HEK293 (cell line): ENCODE results near the gene LINS1.

Experiments
- ZNF302 ChIP-seq: fragments of 450-650 bp; formaldehyde crosslinking; IDR thresholded peaks from 2 replicates; pipeline ENCODE4 v1.5.1; 2016; ENCODE audit warnings: missing biosample characterization, missing genetic modification characterization, low read depth
- ZNF561 ChIP-seq: fragments of 450-650 bp; IDR thresholded peaks from 2 replicates; pipeline ENCODE4 v1.5.1; 2018; ENCODE audit warnings: missing biosample characterization, missing genetic modification characterization, borderline replicate concordance

- TF ChIP-seq ZNF302 (no peak), ZNF561 (tag by site-specific recombination) (0 out of 2 replicates have a peak, but pooled peaks have one; percentile 37)
Observed at GRCh38 chr15:100602064-100602822, at the start of gene LINS1, which contains the start of gene ASB7.
